Measurements from ENCODE around the gene NR2C2AP.
"Not testable (repeated sequence)": the region's sequence is repeated elsewhere in the genome, so short reads cannot be mapped to it uniquely, and the experiment has no call there.

NR2C2AP gene

DNA sequence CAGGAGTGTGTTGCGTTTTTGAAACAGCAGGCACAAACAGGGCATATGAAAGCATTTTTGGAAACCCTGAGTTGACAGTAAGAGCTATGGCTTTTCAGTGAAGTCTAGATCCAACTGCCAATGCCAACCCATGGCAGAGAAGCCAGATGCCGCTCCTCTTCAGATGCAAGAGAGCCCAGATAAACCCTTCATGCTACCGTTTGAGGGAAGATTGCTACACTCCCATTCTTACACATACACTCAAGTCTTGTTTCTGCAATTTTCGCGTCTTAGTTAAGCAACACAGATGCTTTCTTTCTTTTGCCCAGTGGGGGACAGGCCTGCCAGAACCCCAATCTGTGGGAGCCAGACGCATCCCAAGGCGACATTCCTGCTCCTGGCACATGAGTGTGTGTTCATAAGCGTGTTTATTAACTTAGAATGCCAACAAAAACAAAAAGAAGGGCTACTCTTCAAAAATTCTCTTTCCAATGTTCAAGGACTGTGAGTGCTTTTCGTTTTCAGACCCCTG is 21.7 kb downstream of the NR2C2AP start:
- DNase-seq (ENCODE audit: low read depth) = no peak

DNA sequence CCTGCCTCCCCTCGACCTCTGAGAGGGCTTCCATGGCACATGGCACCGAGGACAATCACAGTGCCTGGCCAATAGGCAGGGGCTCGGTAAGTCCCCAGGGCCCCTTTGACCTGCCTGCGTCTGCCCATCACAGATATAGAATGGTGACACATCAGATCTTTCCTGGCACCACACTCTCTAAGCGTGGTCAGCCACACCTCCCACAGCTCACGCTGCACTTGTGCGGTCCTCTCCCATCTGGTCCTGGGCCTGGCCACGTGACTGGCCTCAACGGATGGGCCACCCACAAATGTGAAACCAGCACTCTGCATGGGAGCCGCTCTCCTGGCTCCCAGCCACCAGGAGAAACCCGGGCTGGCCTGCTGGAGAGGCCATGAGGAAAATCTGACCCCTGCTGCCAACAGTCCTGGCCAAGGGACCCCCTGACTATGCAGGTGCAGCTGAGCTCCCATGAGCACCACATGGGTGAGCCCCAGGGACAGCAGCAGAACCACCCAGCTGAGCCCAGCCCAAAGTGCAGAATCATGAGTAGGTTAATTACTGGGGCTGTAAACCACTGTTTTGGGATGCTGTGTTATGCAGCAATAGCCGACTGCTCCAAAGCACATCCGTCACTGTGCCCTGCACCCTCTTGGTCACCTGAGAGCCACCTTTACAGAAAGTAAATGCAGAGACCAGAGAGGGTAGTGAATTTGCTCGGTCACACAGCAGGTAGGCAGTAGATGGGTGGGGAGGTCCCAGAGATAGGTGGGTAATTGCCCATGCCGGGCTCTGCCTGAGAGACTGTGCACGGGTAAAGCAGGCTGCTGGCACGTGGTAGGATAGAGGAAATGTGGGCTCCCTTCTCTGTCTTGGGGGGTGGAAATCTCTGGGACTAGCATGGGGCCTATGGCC is 23.4 kb downstream of the NR2C2AP start:
- no peak for DNase-seq (ENCODE audit: low read depth)

- DNase-seq (ENCODE audit: low read depth) = no peak
Observed at GRCh38 chr19:19176950-19177349, 26.3 kb downstream of the NR2C2AP start.

GRCh38 chr19:19173243-19173642 is 30.0 kb downstream of the NR2C2AP start:
- not testable (repeated sequence) for DNase-seq (ENCODE audit: low read depth)

DNA sequence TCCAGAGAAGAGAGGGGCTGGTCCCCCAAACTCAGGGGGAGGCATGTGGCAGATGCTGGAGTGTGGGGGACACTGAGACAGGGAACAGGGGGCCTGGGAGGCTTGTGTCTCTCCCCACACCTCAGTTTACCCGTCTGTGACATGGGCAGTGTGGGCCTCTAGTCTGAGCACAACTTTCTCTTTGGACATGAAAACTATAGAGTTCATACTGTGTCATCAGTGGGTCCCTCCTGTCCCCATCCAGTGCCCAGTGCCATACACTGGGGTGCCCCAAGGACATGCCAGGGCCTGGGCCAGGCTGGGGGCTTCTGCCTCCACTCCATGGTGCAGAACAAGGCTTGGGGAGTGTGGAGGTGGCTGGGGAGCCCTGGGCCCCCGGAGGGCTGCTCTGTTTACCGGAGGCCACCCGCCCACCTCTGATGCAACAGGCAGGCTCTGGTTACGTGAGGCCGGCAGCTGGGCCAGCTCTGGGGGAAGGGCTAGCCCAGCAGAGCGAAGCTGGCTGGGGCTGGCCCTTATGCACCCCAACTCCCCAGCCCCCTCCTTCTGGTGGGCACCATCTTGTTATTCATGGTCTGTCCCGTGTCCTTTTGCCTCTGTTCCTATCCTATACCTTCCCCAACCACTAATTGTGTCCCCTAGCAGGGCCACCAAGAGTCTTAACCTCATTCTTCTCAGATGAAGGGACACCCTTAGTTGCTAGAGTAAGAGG is 31.2 kb downstream of the NR2C2AP start:
- no peak for DNase-seq (ENCODE audit: low read depth)

DNA sequence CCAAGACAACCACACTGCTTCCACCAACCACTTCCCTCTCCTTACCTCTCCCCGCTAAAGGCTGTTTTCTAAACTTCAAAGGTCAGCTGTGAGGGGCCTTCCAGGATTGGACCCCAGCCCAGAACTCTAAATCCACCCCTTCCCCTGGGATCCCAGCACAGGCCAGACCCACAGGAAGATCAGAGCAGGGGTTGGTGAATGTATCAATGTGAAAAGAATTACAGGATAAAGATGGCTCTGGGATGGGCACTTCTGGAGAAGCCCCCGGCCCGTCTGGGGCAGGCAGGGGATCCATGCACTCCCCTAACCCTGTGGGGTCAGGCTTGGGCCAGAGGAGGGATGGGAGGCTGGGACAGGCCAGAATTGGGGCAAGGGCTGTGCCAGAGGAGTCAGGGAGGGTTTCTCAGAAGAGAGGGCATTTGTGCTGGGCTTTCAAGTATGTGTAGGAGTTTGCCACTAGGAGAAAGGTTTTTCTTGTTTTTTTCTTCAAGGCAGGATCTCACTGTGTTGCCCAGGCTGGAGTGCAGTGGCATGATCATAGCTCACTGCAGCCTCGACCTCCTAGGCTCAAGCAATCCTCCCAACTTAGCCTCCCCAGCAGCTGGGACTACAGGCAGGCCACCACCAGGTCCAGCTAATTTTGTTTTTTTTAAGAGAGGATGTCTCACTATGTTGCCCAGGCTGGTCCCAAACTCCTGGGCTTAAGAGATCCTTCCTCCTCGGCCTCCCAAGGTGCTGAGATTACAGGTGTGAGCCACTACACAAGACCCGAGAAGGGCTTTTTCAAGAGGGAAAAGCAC is 32.1 kb downstream of the NR2C2AP start:
- no peak for DNase-seq (ENCODE audit: low read depth)

DNA sequence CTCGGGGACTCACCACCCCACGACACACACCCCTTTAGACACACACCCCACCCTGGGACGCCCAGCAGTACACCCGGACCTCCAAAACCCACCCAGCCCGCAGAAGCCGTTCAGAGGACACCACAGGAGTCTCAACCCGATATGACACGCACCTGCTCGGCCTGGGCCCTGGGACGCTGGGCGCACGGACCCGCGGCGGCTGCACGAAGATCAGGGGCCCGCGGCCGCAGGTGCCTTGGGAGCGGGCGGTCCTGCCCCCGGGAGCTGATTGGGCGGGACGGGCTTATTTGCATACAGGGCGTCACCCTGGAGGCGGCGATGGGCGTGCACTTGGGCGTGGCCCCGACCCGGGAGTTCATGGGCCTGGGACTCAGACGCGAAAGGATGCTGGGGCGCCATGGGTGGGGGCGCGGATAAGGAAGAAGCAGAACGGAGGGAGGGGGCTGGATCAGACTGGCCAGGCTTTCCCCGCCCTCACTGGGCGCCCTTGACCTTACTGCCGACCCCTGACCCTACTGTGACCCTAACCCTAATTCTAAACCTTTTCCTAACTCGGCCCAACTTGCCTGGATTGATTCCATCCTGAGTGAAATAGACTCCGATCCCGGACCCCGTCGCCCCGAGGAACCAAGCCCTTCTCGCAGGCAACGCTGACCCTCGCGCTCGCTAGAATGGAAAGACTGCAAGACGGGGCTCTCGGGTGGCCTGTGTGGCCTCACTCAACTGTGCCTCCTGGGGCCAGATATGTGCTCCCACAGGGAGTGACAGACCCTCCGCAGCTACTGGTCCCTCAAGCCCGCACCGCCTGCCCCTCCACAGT is 33.0 kb downstream of the NR2C2AP start, which contains the start of gene MEF2B:
Gene MEF2B (minus strand): TSS at position 211 of the 820 bp plus-strand sequence. CDS start 19,528 bp downstream, outside the sequence.
- peak; percentile 73 for DNase-seq (ENCODE audit: low read depth)

GRCh38 chr19:19169236-19170052 is 33.8 kb downstream of the NR2C2AP start:
- no peak for DNase-seq (ENCODE audit: low read depth)

DNA sequence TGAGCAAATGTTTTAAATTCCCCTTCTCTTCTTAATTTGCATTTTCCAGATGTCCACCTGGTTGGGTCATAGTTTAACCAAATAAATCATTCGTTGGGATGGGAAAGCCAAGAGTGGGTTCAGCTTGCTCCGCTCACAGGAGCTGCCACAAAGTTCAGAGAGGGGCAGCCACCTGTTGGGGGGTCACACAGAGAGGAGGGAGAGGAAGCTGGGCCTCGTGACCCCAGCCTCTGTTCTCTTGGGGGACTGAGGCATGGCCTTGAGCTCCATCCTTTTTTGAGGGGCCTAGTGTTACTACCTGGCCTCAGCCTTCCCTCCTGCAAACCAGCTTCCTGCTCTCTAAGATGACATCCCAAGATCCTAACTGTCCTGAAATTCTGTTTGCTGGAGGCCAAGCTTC is 35.6 kb downstream of the NR2C2AP start:
- DNase-seq (ENCODE audit: low read depth) = no peak

GRCh38 chr19:19165396-19165795 is 37.8 kb downstream of the NR2C2AP start:
- no peak for DNase-seq (ENCODE audit: low read depth)

- DNase-seq (ENCODE audit: low read depth) = no peak
Observed at GRCh38 chr19:19162495-19162894, 40.7 kb downstream of the NR2C2AP start.

DNA sequence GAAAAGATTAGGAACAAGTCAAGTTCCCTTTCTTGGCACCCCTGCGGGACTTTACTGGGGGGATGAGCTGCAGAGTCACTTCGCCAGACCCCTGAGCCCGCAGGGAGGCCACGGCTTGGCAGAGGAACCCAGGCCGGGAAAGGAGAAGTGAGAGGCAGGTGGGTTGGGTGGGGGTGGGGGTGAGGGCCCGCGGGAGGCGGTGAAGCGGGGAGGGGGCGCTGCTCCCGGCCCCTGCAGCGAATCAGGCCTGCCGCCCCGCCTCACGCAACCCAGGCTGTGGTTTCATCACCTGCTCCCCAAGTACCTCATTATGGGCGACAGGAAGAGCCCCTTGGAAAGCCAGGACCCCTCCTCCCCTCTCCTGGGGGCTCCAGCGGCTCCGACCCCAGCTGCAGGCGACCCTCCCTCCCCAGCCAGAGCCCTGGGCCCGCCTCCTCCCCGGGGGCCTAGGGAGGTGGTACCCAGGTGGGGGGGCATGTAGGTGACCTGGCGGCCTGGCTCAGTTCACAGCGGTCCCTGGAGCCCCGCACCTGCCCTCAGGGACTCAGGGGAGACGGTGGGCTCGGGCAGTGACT is 42.7 kb downstream of the NR2C2AP start:
- no peak for DNase-seq (ENCODE audit: low read depth)

- no peak for DNase-seq (ENCODE audit: low read depth)
Observed at GRCh38 chr19:19159534-19159933, 43.7 kb downstream of the NR2C2AP start.

DNA sequence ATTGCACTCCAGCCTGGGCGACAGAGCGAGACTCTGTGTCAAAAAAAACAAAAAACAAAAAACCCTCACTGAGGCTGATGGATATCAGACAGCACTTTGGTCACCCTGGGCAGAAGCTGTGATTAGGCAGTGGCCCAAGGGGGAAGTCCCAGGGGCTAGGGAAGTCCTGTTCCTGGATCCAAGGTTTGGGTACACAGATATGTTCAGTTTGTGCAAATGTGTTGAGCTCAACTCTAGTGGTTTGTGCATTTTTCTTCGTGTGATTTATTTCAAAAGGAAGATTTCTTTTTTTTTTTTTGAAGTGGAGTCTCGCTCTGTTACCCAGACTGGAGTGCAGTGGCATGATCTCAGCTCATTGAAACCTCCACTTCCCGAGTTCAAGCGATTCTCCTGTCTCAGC is 45.4 kb downstream of the NR2C2AP start:
- DNase-seq (ENCODE audit: low read depth) = no peak

DNA sequence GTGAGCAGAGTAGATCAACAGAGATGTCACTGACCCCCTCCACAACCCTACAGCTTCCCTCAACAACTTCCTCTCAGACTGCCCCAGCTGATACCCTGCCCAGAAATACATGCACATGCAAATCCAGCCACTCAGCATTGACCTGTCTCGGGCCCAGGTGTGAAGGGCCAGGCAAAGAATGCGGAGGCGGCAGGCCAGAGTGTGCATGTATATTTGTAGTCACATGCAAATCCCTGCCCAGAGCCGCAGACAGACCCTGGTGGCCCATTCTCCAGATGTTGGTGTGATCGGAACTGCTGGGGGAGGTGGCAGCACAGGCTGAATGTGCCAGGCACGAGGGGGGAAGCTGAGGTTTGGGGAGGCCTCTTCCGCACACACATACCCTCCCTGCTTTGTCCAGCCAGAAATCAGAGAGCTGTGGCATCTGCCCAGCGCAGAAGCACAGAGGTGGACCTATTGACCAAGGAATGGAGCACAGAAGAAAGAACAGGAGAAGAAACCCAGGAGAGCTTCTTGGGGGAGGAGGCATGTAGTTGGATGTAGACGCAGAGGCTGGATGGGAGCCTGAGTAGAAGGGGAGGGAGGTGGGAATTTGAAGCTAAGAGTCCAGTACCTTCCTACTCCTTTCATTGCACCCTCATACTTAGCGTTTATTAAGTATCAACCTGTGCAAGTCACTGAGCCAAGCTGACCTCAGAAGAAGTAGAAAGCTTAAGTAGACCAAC is 47.6 kb downstream of the NR2C2AP start:
- no peak for DNase-seq (ENCODE audit: low read depth)

- DNase-seq (ENCODE audit: low read depth) = no peak
Observed at GRCh38 chr19:19154768-19155494, 48.3 kb downstream of the NR2C2AP start.

DNA sequence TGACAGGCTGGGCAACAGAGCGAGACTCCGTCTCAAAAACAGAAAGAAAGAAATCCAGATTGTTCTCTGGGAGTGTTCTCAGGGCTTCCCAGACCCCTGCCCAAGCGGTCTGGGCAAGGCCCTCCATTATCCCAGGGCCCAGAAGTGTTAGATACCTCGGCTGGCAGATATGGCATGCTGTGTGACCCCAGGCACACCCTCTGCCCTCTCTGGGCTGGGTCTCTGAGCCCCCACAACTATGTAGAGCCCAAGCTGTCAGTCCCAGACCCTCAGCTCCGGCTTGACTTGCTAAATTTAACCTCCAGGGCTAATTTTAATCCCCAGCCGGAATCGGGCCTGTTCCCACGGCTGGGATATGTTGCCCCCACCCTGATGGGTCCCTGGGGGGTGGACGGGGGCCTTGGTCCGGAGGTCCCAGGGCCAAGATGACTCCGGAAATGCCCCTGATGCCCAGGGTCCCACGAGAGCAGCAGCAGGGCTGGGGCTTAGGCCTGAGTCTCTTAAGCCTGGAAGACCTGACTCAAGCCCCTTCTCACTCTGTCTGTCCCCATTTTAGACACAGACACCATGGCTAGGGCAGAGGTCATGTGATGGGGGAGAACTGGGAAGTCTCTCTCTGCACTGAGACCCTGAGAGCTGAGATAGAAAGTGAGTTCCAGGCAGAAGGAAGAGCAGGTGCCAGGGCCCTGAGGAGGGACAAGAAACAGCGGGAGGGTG is 50.4 kb downstream of the NR2C2AP start:
- no peak for DNase-seq (ENCODE audit: low read depth)

- no peak for DNase-seq (ENCODE audit: low read depth)
Observed at GRCh38 chr19:19151418-19151817, 51.8 kb downstream of the NR2C2AP start.

Measured in T follicular helper cell (primary cell).